ENCODE results near the gene TROAP.
A peak's percentile ranks its signal among the peaks of the same experiment; 100 is the strongest.
"Not testable (repeated sequence)": the region's sequence is repeated elsewhere in the genome, so short reads cannot be mapped to it uniquely, and the experiment has no call there.

The TROAP gene

GRCh38 chr12:49322708-49323523 lies at the start of gene TROAP:
Gene TROAP, plus strand, starts transcription at chr12:49323255. Its CDS starts 354 bp downstream, at chr12:49323609.
- DNase-seq: peak; percentile 90 to 97

- no peak for DNase-seq
Measured at GRCh38 chr12:49273726-49274395, 49.2 kb upstream of the TROAP start.

GRCh38 chr12:49274396-49275069 lies 48.5 kb upstream of the TROAP start:
- no peak for DNase-seq

GRCh38 chr12:49276304-49277290 lies 46.5 kb upstream of the TROAP start:
- DNase-seq: no peak

- DNase-seq: no peak
Measured at GRCh38 chr12:49277466-49277865, 45.6 kb upstream of the TROAP start.

GRCh38 chr12:49279706-49280159 lies 43.3 kb upstream of the TROAP start:
- DNase-seq: no peak

- not testable (repeated sequence) for DNase-seq
Measured at GRCh38 chr12:49280545-49280944, 42.5 kb upstream of the TROAP start.

GRCh38 chr12:49282302-49282701 lies 40.8 kb upstream of the TROAP start:
- no peak for DNase-seq

- not testable (repeated sequence) for DNase-seq
Measured at GRCh38 chr12:49282740-49283375, 40.2 kb upstream of the TROAP start.

- DNase-seq: no peak
Measured at GRCh38 chr12:49283541-49284429, 39.3 kb upstream of the TROAP start.

- DNase-seq: no peak
Measured at GRCh38 chr12:49284672-49285071, 38.4 kb upstream of the TROAP start.

GRCh38 chr12:49287876-49288275 lies 35.2 kb upstream of the TROAP start:
- DNase-seq: no peak

GRCh38 chr12:49288412-49288853 lies 34.6 kb upstream of the TROAP start:
- DNase-seq: peak; percentile 56 to 57

- DNase-seq: no peak
Measured at GRCh38 chr12:49288922-49289555, 34.0 kb upstream of the TROAP start.

GRCh38 chr12:49292729-49293055 lies 30.4 kb upstream of the TROAP start:
- no peak for DNase-seq

GRCh38 chr12:49293056-49293956 lies 29.7 kb upstream of the TROAP start:
- DNase-seq: no peak

GRCh38 chr12:49294086-49294803 lies 28.8 kb upstream of the TROAP start:
- no peak for DNase-seq

GRCh38 chr12:49294804-49295081 lies 28.3 kb upstream of the TROAP start:
- no peak for DNase-seq
